K562 (cell line): ENCODE results near the gene TTC8. TPM values are rescaled to one million over a fixed set of nuclear protein-coding genes. Genes with fewer than 3 reads are reported as not detected.

Source experiments
- ATAC-seq: fragments of 200-7000 bp; cut with Tn5 transposase; 3 replicates; pipeline ENCODE4 v1.9.1; 2020; ENCODE audit warnings: moderate library complexity
- BruUV-seq: library from RNA; stranded (reverse); fragments of 400-500 nt; replicated peaks from 2 replicates; lab custom pipeline; 2021; lab: Mats Ljungman, UMichigan
- CTCF ChIA-PET: fragments of 300-600 bp; formaldehyde crosslinking; extraction: SDS; loops from one replicate; lab custom pipeline; 2021; ENCODE audit warnings: low intra/inter-chr PET ratio; lab: Yijun Ruan, JAX
- POLR2A ChIA-PET: fragments of 300-600, 350-650 bp; sonication (Branson Sonifier 250); formaldehyde crosslinking; extraction: SDS; loops from one replicate; lab custom pipeline; 2021; ENCODE audit warnings: antibody characterized with exemption, inconsistent platforms; lab: Yijun Ruan, JAX
- DNase-seq, 4 experiments: peaks; one replicate each; pipeline versions ENCODE4 v3.0.0 to v3.0.0-alpha.2; 2011 to 2018; ENCODE audit warnings: low spot score in 3 of 4, mixed read lengths in 3 of 4; ENCODE audit errors: extremely low read depth in 1 of 4
- FAIRE-seq: peaks from 2 replicates; lab custom pipeline; 2011; peaks lifted over from hg19 to GRCh38; lab: Jason Lieb, UNC
- H2AFZ ChIP-seq: 2 replicates; pipeline ENCODE4 v1.6.0; 2011; ENCODE audit warnings: low read depth, low read length, control low read depth, inconsistent platforms
- H3K27ac ChIP-seq: fragments of 200-600 bp; 3 replicates; pipeline ENCODE4 v1.8.0; 2011; ENCODE audit warnings: low read depth, mild to moderate bottlenecking, control low read depth, inconsistent platforms, low read length, moderate library complexity, mixed read lengths; ENCODE audit errors: extremely low read depth
- H3K27me3 ChIP-seq, 2 experiments: fragments of 300-600 bp in 1 of 2; 2 replicates in 1 of 2; 3 replicates in 1 of 2; pipeline versions ENCODE4 v1.6.0 to v1.8.0; 2011; ENCODE audit warnings: inconsistent platforms in 2 of 2, low read length in 2 of 2, mild to moderate bottlenecking in 1 of 2, mixed read lengths in 1 of 2, moderate library complexity in 1 of 2; ENCODE audit not compliant: control insufficient read depth in 2 of 2, insufficient read depth in 2 of 2
- H3K36me3 ChIP-seq: fragments of 300-600 bp; 3 replicates; pipeline ENCODE4 v1.8.0; 2011; ENCODE audit warnings: mild to moderate bottlenecking, low read length, inconsistent platforms; ENCODE audit not compliant: control insufficient read depth, insufficient read depth
- H3K4me1 ChIP-seq, 2 experiments: fragments of 200-600 bp in 1 of 2; replicated peaks in 1 of 2; 2 replicates in 1 of 2; 3 replicates in 1 of 2; pipeline versions ENCODE4 v1.5.1 to v1.8.0; 2011; ENCODE audit warnings: inconsistent platforms in 2 of 2, low read length in 2 of 2, mild to moderate bottlenecking in 1 of 2, mixed read lengths in 1 of 2, moderate library complexity in 1 of 2; ENCODE audit not compliant: control insufficient read depth in 2 of 2, insufficient read depth in 2 of 2
- H3K4me2 ChIP-seq: 2 replicates; pipeline ENCODE4 v1.6.1; 2011; ENCODE audit warnings: low read length, control low read depth, inconsistent platforms, mixed read lengths; ENCODE audit not compliant: insufficient read depth
- H3K4me3 ChIP-seq: fragments of 200-600 bp; sonication (generic), shearing (Covaris generic); 2 replicates; pipeline ENCODE4 v1.5.1; 2016; ENCODE audit warnings: control low read depth, inconsistent platforms
- H3K79me2 ChIP-seq: fragments of 200-600 bp; 3 replicates; pipeline ENCODE4 v1.8.0; 2011; ENCODE audit warnings: low read length, inconsistent platforms; ENCODE audit not compliant: control insufficient read depth, insufficient read depth
- H3K9ac ChIP-seq, 2 experiments: 2 replicates each; pipeline versions ENCODE4 v1.6.0 to v1.6.1; 2011; ENCODE audit warnings: low read depth in 2 of 2, low read length in 2 of 2, control low read depth in 1 of 2, inconsistent platforms in 1 of 2, mild to moderate bottlenecking in 1 of 2, mixed read lengths in 1 of 2; ENCODE audit not compliant: insufficient read depth in 1 of 2
- H3K9me1 ChIP-seq: one replicate; pipeline ENCODE4 v1.6.0; 2011; ENCODE audit warnings: inconsistent platforms, mild to moderate bottlenecking, low read length, moderate library complexity; ENCODE audit not compliant: control insufficient read depth, insufficient read depth
- H3K9me3 ChIP-seq: replicated peaks from 2 replicates; pipeline ENCODE4 v1.5.1; 2011; ENCODE audit warnings: low read depth, low read length, inconsistent platforms; ENCODE audit not compliant: control insufficient read depth, insufficient read depth
- H4K20me1 ChIP-seq: replicated peaks from 2 replicates; pipeline ENCODE4 v1.6.1; 2011; ENCODE audit warnings: low read length, inconsistent platforms, mixed read lengths; ENCODE audit not compliant: control insufficient read depth, insufficient read depth
- ARID1B ChIP-seq: fragments of 450-650 bp; IDR thresholded peaks from 2 replicates; pipeline ENCODE4 v1.6.1; 2016; ENCODE audit warnings: antibody characterized with exemption, mild to moderate bottlenecking, inconsistent platforms
- CGGBP1 ChIP-seq: fragments of 250-450 bp; sonication (Bioruptor Pico); IDR thresholded peaks from 2 replicates; pipeline ENCODE4 v1.9.0; 2021; ENCODE audit warnings: mild to moderate bottlenecking
- FUS ChIP-seq: fragments of 200-400 bp; formaldehyde crosslinking; optimal IDR thresholded peaks from 2 replicates; pipeline ENCODE3; 2017; ENCODE audit warnings: low read depth, low read length
- HMBOX1 ChIP-seq: sonication (generic); IDR thresholded peaks from 2 replicates; pipeline ENCODE4 v1.6.1; 2016
- MAZ ChIP-seq, 2 experiments: fragments of 450-650 bp in 1 of 2; sonication (generic) in 1 of 2; formaldehyde crosslinking; IDR thresholded peaks in 1 of 2; conservative IDR thresholded peaks in 1 of 2; 2 replicates each; pipeline versions ENCODE4 v1.4.0 to v1.5.0; 2020; ENCODE audit warnings: mild to moderate bottlenecking in 1 of 2, missing genetic modification reagents in 1 of 2
- NRF1 ChIP-seq, 2 experiments: fragments of 450-650 bp; IDR thresholded peaks in 1 of 2; conservative IDR thresholded peaks in 1 of 2; 2 replicates each; pipeline ENCODE4 v1.6.1; 2014; ENCODE audit warnings: mild to moderate bottlenecking in 2 of 2
- SIRT6 ChIP-seq: IDR thresholded peaks from one replicate; pipeline ENCODE4 v1.6.1; 2012; ENCODE audit warnings: low read depth, mild to moderate bottlenecking, control low read depth, inconsistent platforms, low read length, moderate library complexity
- TFAP4 ChIP-seq: sonication (generic); formaldehyde crosslinking; IDR thresholded peaks from 2 replicates; pipeline ENCODE4 v1.8.0; 2022; ENCODE audit warnings: missing genetic modification reagents, mild to moderate bottlenecking, moderate library complexity, borderline replicate concordance
- ZEB2 ChIP-seq: fragments of 450-650 bp; IDR thresholded peaks from 2 replicates; pipeline ENCODE4 v1.6.1; 2016
- ZFP1 ChIP-seq: fragments of 450-650 bp; formaldehyde crosslinking; IDR thresholded peaks from 2 replicates; pipeline ENCODE4 v1.4.0; 2020; ENCODE audit warnings: mild to moderate bottlenecking, mixed read lengths
- ZNF561 ChIP-seq: fragments of 450-650 bp; formaldehyde crosslinking; conservative IDR thresholded peaks from 2 replicates; pipeline ENCODE4 v1.4.0; 2020; ENCODE audit warnings: mild to moderate bottlenecking, moderate library complexity
- ZNF766 ChIP-seq: fragments of 200-800 bp; sonication (Bioruptor generic); conservative IDR thresholded peaks from 2 replicates; pipeline ENCODE4 v1.6.1; 2016; ENCODE audit warnings: missing genetic modification characterization, missing compliant biosample characterization
- WGBS: fragments of 100-300 bp; shearing (Covaris generic); methylation state at CpG from one replicate; pipeline ENCODE4 v1.1.6; 2016; ENCODE audit warnings: low coverage, mixed read lengths; ENCODE audit not compliant: insufficient coverage; ENCODE audit errors: missing lambda C conversion rate; 5-methylcytosine and 5-hydroxymethylcytosine counted together
- in situ Hi-C: fragments of 300-500 bp; cut with MboI; formaldehyde crosslinking; loops from 4 replicates; pipeline ENCODE4 v1.15.0; 2018; ENCODE audit warnings: inconsistent platforms, mixed read lengths
- intact Hi-C: fragments of 100-400 bp; cut with micrococcal nuclease; formaldehyde crosslinking; loops from 2 replicates; pipeline ENCODE4 v1.14.2; 2022
- polyA plus RNA-seq, 8 experiments: library from polyadenylated mRNA; depleted of rRNA in 4 of 8; stranded (reverse) in 5 of 8; unstranded in 3 of 8; fragments of >200 nt; fragmentation: Nextera tagmentation in 2 of 8; fragmentation: Illumina TruSeq in 1 of 8; extraction: Ambion mirVana in 2 of 8; extraction: Trizol in 1 of 8; gene quantifications; 2 replicates each; pipeline versions ENCODE4 v1.2.1 to v1.2.3, GENCODE V29; 2011 to 2014; ENCODE audit warnings: inconsistent platforms in 1 of 8, missing spikeins in 1 of 8
- total RNA-seq, 7 experiments: library from RNA; depleted of rRNA in 6 of 7; stranded (reverse); fragments of >200 nt in 6 of 7; fragmentation: Illumina TruSeq in 2 of 7; extraction: Trizol in 2 of 7; gene quantifications; 2 replicates each; pipeline versions ENCODE4 v1.2.1 to v1.2.3, GENCODE V29; 2011 to 2021; ENCODE audit warnings: low replicate concordance in 1 of 7

Gene TTC8
- total and polyA plus RNA-seq, 9 of the 15 experiments (the other 6 are each of a cell fraction or from before 2014, with no cell fraction given), result 7.3 to 22.7 (median 9.6) TPM

- TF ChIP-seq CGGBP1 (no peak), MAZ (CRISPR knock-in tag; conservative IDR thresholded peaks at IDR 0.05 in 1 of 2, IDR thresholded peaks at IDR 0.05 in 1 of 2) (no peak), ARID1B (no peak), NRF1 (conservative IDR thresholded peaks at IDR 0.05 in 1 of 2, IDR thresholded peaks at IDR 0.05 in 1 of 2) (no peak), TFAP4 (CRISPR knock-in tag) (no peak), HMBOX1 (no peak), ZEB2 (no peak), SIRT6 (no peak)
Observed at GRCh38 chr14:88901991-88902390, 77.5 kb downstream of the TTC8 start (continued).

- Histone ChIP-seq H3K4me3 (no peak overlapping the region), H3K79me2 (no peaks in the 10 kb centered on the region), H4K20me1 (no peaks in the 10 kb centered on the region), H3K27ac (no peak overlapping the region), H3K9me1 (no peaks in the 10 kb centered on the region), H3K36me3 (no peaks in the 10 kb centered on the region), H3K4me2 (no peak overlapping the region), H3K9ac (no peak overlapping the region), H3K27me3 (no peaks in the 10 kb centered on the region), H2AFZ (no peak overlapping the region), H3K9me3 (no peaks in the 10 kb centered on the region), H3K4me1 (no peaks in the 10 kb centered on the region)
- FAIRE-seq (no peak), DNase-seq (no peak), ATAC-seq (no peak)
- in situ Hi-C loops (no loop called here), intact Hi-C loops (no loop called here)
- ChIA-PET POLR2A (interaction anchor here (0.7 kb wide), 1 partner anchor 16 kb away, joined by 3 read pairs; no protein-coding TSS in a partner anchor), CTCF (no interaction called here)
- WGBS, result 0% methylated on average over 1 of the region's 1 CpG
- no TSS peak for BruUV-seq
- TF ChIP-seq ZNF561 (CRISPR knock-in tag) (no peak), ZNF766 (no peak), ZFP1 (CRISPR knock-in tag) (no peak), FUS (no peak)
Observed at GRCh38 chr14:88902850-88903249, 78.4 kb downstream of the TTC8 start.
